ENCODE measurements around the gene TMEM238L.

The TMEM238L gene

GRCh38 chr17:10790491-10791401 is 13.2 kb downstream of the TMEM238L start:
- DNase-seq (ENCODE audit: low read depth), result peak; percentile 8
- TF ChIP-seq CTCF (IDR thresholded peaks at IDR 0.05; ENCODE audit: insufficient read depth, low read depth, low read length, missing control alignments), result no peak

GRCh38 chr17:10789694-10790271 is 14.1 kb downstream of the TMEM238L start:
- H3K4me3 ChIP-seq (ENCODE audit: low read depth, low read length), result no peak overlapping the region
- no peak for TF ChIP-seq CTCF (IDR thresholded peaks at IDR 0.05; ENCODE audit: insufficient read depth, low read depth, low read length, missing control alignments)
- DNase-seq (ENCODE audit: low read depth), result no peak

More at GRCh38 chr17:10790491-10791401, 13.2 kb downstream of the TMEM238L start:
- H3K4me3 ChIP-seq (ENCODE audit: low read depth, low read length), result no peak overlapping the region

- DNase-seq (ENCODE audit: low read depth), result no peak
- TF ChIP-seq CTCF (IDR thresholded peaks at IDR 0.05; ENCODE audit: insufficient read depth, low read depth, low read length, missing control alignments), result no peak
Observed at GRCh38 chr17:10787306-10788045, 16.4 kb downstream of the TMEM238L start.

GRCh38 chr17:10785295-10785694 is 18.6 kb downstream of the TMEM238L start:
- DNase-seq (ENCODE audit: low read depth), result no peak
- no peak overlapping the region for H3K4me3 ChIP-seq (ENCODE audit: low read depth, low read length)
- no peak for TF ChIP-seq CTCF (IDR thresholded peaks at IDR 0.05; ENCODE audit: insufficient read depth, low read depth, low read length, missing control alignments)

More at GRCh38 chr17:10787306-10788045, 16.4 kb downstream of the TMEM238L start:
- no peak overlapping the region for H3K4me3 ChIP-seq (ENCODE audit: low read depth, low read length)

GRCh38 chr17:10779609-10780008 is 24.3 kb downstream of the TMEM238L start:
- no peak for DNase-seq (ENCODE audit: low read depth)
- TF ChIP-seq CTCF (IDR thresholded peaks at IDR 0.05; ENCODE audit: insufficient read depth, low read depth, low read length, missing control alignments), result no peak
- H3K4me3 ChIP-seq (ENCODE audit: low read depth, low read length), result no peak overlapping the region

- DNase-seq (ENCODE audit: low read depth), result no peak
- TF ChIP-seq CTCF (IDR thresholded peaks at IDR 0.05; ENCODE audit: insufficient read depth, low read depth, low read length, missing control alignments), result no peak
- H3K4me3 ChIP-seq (ENCODE audit: low read depth, low read length), result no peak overlapping the region
Observed at GRCh38 chr17:10777890-10778289, 26.0 kb downstream of the TMEM238L start.

Measured in GM12865 (cell line).